ENCODE measurements around the gene PUS10.

GRCh38 chr2:61013382-61013781 is 4.7 kb downstream of the PUS10 start:
- no peak for TF ChIP-seq POLR2A (IDR thresholded peaks at IDR 0.05; ENCODE audit: extremely low read depth, insufficient read length)
- TF ChIP-seq, protein P1, sequence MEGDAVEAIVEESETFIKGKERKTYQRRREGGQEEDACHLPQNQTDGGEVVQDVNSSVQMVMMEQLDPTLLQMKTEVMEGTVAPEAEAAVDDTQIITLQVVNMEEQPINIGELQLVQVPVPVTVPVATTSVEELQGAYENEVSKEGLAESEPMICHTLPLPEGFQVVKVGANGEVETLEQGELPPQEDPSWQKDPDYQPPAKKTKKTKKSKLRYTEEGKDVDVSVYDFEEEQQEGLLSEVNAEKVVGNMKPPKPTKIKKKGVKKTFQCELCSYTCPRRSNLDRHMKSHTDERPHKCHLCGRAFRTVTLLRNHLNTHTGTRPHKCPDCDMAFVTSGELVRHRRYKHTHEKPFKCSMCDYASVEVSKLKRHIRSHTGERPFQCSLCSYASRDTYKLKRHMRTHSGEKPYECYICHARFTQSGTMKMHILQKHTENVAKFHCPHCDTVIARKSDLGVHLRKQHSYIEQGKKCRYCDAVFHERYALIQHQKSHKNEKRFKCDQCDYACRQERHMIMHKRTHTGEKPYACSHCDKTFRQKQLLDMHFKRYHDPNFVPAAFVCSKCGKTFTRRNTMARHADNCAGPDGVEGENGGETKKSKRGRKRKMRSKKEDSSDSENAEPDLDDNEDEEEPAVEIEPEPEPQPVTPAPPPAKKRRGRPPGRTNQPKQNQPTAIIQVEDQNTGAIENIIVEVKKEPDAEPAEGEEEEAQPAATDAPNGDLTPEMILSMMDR (IDR thresholded peaks at IDR 0.05; ENCODE audit: low read depth, low read length): no peak

All from NB4 (cell line).